ENCODE results near the gene TENT4A.
A peak's percentile ranks its signal among the peaks of the same experiment; 100 is the strongest.

Gene TENT4A

GRCh38 chr5:6746244-6746643 is 33.0 kb downstream of the TENT4A start:
- Histone ChIP-seq H2BK12ac (ENCODE audit: low read length in 2 of 2) (no peak overlapping the region), H3K18ac (ENCODE audit: low read depth in 1 of 2, low read length in 2 of 2) (no peak overlapping the region), H3K9ac (ENCODE audit: low read length) (no peak overlapping the region), H3K4me1 (ENCODE audit: control insufficient read depth, insufficient read depth, low read depth, low read length) (peaks cover 9% of the 10 kb centered on the region), H2AK5ac (ENCODE audit: low read length, severe bottlenecking) (no peak overlapping the region), H3K79me1 (replicated peaks; ENCODE audit: low read length, poor library complexity, severe bottlenecking) (peaks cover 42% of the 10 kb centered on the region), H3K23ac (ENCODE audit: low read length in 2 of 2) (no peak overlapping the region), H3K9me3 (ENCODE audit: control insufficient read depth, low read length) (no peaks in the 10 kb centered on the region), H3K4me3 (ENCODE audit: insufficient read depth in 1 of 2, low read depth in 1 of 2, low read length in 2 of 2) (no peak overlapping the region), H2AFZ (ENCODE audit: low read depth, low read length) (no peak overlapping the region), H3K4me2 (ENCODE audit: low read length, poor library complexity, severe bottlenecking) (no peak overlapping the region), H2BK120ac (ENCODE audit: low read depth, low read length) (no peak overlapping the region), H3K36me3 (ENCODE audit: control insufficient read depth in 1 of 2, insufficient read depth in 2 of 2, low read depth in 1 of 2, low read length in 2 of 2) (peaks cover 48 to 74% of the 10 kb centered on the region in 2 experiments), H3K27ac (ENCODE audit: low read length, poor library complexity, severe bottlenecking) (no peak overlapping the region), H2BK15ac (ENCODE audit: low read depth, poor library complexity, severe bottlenecking) (no peak overlapping the region), H3K4ac (ENCODE audit: low read depth in 1 of 2, low read length in 2 of 2) (no peak overlapping the region), H3K14ac (ENCODE audit: low read length in 2 of 2) (no peak overlapping the region), H4K91ac (ENCODE audit: low read length) (no peak overlapping the region), H4K8ac (ENCODE audit: low read length) (peak overlapping the region; percentile 48), H3K27me3 (ENCODE audit: control insufficient read depth in 1 of 2, insufficient read depth in 1 of 2, low read length in 2 of 2) (no peaks in the 10 kb centered on the region), H2BK5ac (ENCODE audit: low read depth, low read length, poor library complexity, severe bottlenecking) (no peak overlapping the region)
- WGBS, result 96% methylated on average over 8 of the region's 9 CpGs
- no peak for DNase-seq

- Histone ChIP-seq H3K4me1 (ENCODE audit: control insufficient read depth, insufficient read depth, low read depth, low read length) (peaks cover 9% of the 10 kb centered on the region), H3K36me3 (ENCODE audit: control insufficient read depth in 1 of 2, insufficient read depth in 2 of 2, low read depth in 1 of 2, low read length in 2 of 2) (peaks cover 50 to 78% of the 10 kb centered on the region in 2 experiments), H2AFZ (ENCODE audit: low read depth, low read length) (no peak overlapping the region), H3K18ac (ENCODE audit: low read depth in 1 of 2, low read length in 2 of 2) (no peak overlapping the region), H3K79me1 (replicated peaks; ENCODE audit: low read length, poor library complexity, severe bottlenecking) (peaks cover 41% of the 10 kb centered on the region), H3K4me3 (ENCODE audit: insufficient read depth in 1 of 2, low read depth in 1 of 2, low read length in 2 of 2) (no peak overlapping the region), H3K23ac (ENCODE audit: low read length in 2 of 2) (no peak overlapping the region), H2BK120ac (ENCODE audit: low read depth, low read length) (no peak overlapping the region), H3K27me3 (ENCODE audit: control insufficient read depth in 1 of 2, insufficient read depth in 1 of 2, low read length in 2 of 2) (no peaks in the 10 kb centered on the region), H4K8ac (ENCODE audit: low read length) (no peak overlapping the region), H3K4ac (ENCODE audit: low read depth in 1 of 2, low read length in 2 of 2) (no peak overlapping the region), H2BK5ac (ENCODE audit: low read depth, low read length, poor library complexity, severe bottlenecking) (no peak overlapping the region), H3K27ac (ENCODE audit: low read length, poor library complexity, severe bottlenecking) (no peak overlapping the region), H3K14ac (ENCODE audit: low read length in 2 of 2) (no peak overlapping the region), H3K9me3 (ENCODE audit: control insufficient read depth, low read length) (no peaks in the 10 kb centered on the region), H2AK5ac (ENCODE audit: low read length, severe bottlenecking) (no peak overlapping the region), H3K4me2 (ENCODE audit: low read length, poor library complexity, severe bottlenecking) (no peak overlapping the region), H2BK12ac (ENCODE audit: low read length in 2 of 2) (no peak overlapping the region), H4K91ac (ENCODE audit: low read length) (no peak overlapping the region), H2BK15ac (ENCODE audit: low read depth, poor library complexity, severe bottlenecking) (no peak overlapping the region), H3K9ac (ENCODE audit: low read length) (no peak overlapping the region)
- no peak for DNase-seq
- 100% methylated on average over 6 of the region's 9 CpGs for WGBS
These were observed 33.9 kb downstream of the TENT4A start for GRCh38 chr5:6747103-6747502.

GRCh38 chr5:6748142-6748541 is 34.9 kb downstream of the TENT4A start:
- Histone ChIP-seq H2BK120ac (ENCODE audit: low read depth, low read length) (no peak overlapping the region), H3K9ac (ENCODE audit: low read length) (no peak overlapping the region), H2BK5ac (ENCODE audit: low read depth, low read length, poor library complexity, severe bottlenecking) (no peak overlapping the region), H3K4ac (ENCODE audit: low read depth in 1 of 2, low read length in 2 of 2) (peak overlapping the region in 1 of 2 experiments; percentile 10), H3K4me2 (ENCODE audit: low read length, poor library complexity, severe bottlenecking) (no peak overlapping the region), H3K27ac (ENCODE audit: low read length, poor library complexity, severe bottlenecking) (no peak overlapping the region), H2AK5ac (ENCODE audit: low read length, severe bottlenecking) (no peak overlapping the region), H3K9me3 (ENCODE audit: control insufficient read depth, low read length) (no peaks in the 10 kb centered on the region), H3K4me1 (ENCODE audit: control insufficient read depth, insufficient read depth, low read depth, low read length) (peaks cover 5% of the 10 kb centered on the region), H3K18ac (ENCODE audit: low read depth in 1 of 2, low read length in 2 of 2) (no peak overlapping the region), H3K14ac (ENCODE audit: low read length in 2 of 2) (no peak overlapping the region), H4K91ac (ENCODE audit: low read length) (peak overlapping the region; percentile 37), H3K23ac (ENCODE audit: low read length in 2 of 2) (no peak overlapping the region), H3K4me3 (ENCODE audit: insufficient read depth in 1 of 2, low read depth in 1 of 2, low read length in 2 of 2) (no peak overlapping the region), H3K79me1 (replicated peaks; ENCODE audit: low read length, poor library complexity, severe bottlenecking) (peaks cover 39% of the 10 kb centered on the region), H2BK12ac (ENCODE audit: low read length in 2 of 2) (no peak overlapping the region), H4K8ac (ENCODE audit: low read length) (no peak overlapping the region), H2AFZ (ENCODE audit: low read depth, low read length) (no peak overlapping the region), H3K36me3 (ENCODE audit: control insufficient read depth in 1 of 2, insufficient read depth in 2 of 2, low read depth in 1 of 2, low read length in 2 of 2) (peaks cover 50 to 78% of the 10 kb centered on the region in 2 experiments), H3K27me3 (ENCODE audit: control insufficient read depth in 1 of 2, insufficient read depth in 1 of 2, low read length in 2 of 2) (no peaks in the 10 kb centered on the region), H2BK15ac (ENCODE audit: low read depth, poor library complexity, severe bottlenecking) (no peak overlapping the region)
- WGBS, result 96% methylated on average over 11 of the region's 11 CpGs
- DNase-seq, result no peak

GRCh38 chr5:6749026-6749716 is 35.9 kb downstream of the TENT4A start:
- peaks cover 3% of the 10 kb centered on the region for H3K4me1 ChIP-seq (ENCODE audit: control insufficient read depth, insufficient read depth, low read depth, low read length)
- 98% methylated on average over 21 of the region's 22 CpGs for WGBS

More at GRCh38 chr5:6749026-6749716, 35.9 kb downstream of the TENT4A start:
- Histone ChIP-seq H3K18ac (ENCODE audit: low read depth in 1 of 2, low read length in 2 of 2) (no peak overlapping the region), H2BK5ac (ENCODE audit: low read depth, low read length, poor library complexity, severe bottlenecking) (no peak overlapping the region), H4K8ac (ENCODE audit: low read length) (no peak overlapping the region), H2AFZ (ENCODE audit: low read depth, low read length) (no peak overlapping the region), H3K4ac (ENCODE audit: low read depth in 1 of 2, low read length in 2 of 2) (no peak overlapping the region), H3K27ac (ENCODE audit: low read length, poor library complexity, severe bottlenecking) (no peak overlapping the region), H3K23ac (ENCODE audit: low read length in 2 of 2) (no peak overlapping the region), H2BK120ac (ENCODE audit: low read depth, low read length) (no peak overlapping the region), H3K4me2 (ENCODE audit: low read length, poor library complexity, severe bottlenecking) (no peak overlapping the region), H3K27me3 (ENCODE audit: control insufficient read depth in 1 of 2, insufficient read depth in 1 of 2, low read length in 2 of 2) (no peaks in the 10 kb centered on the region), H4K91ac (ENCODE audit: low read length) (no peak overlapping the region), H3K36me3 (ENCODE audit: control insufficient read depth in 1 of 2, insufficient read depth in 2 of 2, low read depth in 1 of 2, low read length in 2 of 2) (peaks cover 58 to 79% of the 10 kb centered on the region in 2 experiments), H2AK5ac (ENCODE audit: low read length, severe bottlenecking) (no peak overlapping the region), H3K4me3 (ENCODE audit: insufficient read depth in 1 of 2, low read depth in 1 of 2, low read length in 2 of 2) (no peak overlapping the region), H2BK12ac (ENCODE audit: low read length in 2 of 2) (no peak overlapping the region), H3K9me3 (ENCODE audit: control insufficient read depth, low read length) (no peaks in the 10 kb centered on the region), H3K9ac (ENCODE audit: low read length) (no peak overlapping the region), H3K79me1 (replicated peaks; ENCODE audit: low read length, poor library complexity, severe bottlenecking) (peaks cover 46% of the 10 kb centered on the region), H2BK15ac (ENCODE audit: low read depth, poor library complexity, severe bottlenecking) (no peak overlapping the region), H3K14ac (ENCODE audit: low read length in 2 of 2) (no peak overlapping the region)
- no peak for DNase-seq
